Hindlimb muscle (tissue), 1 donor: Measurements from ENCODE around the gene CPZ. TPM values are rescaled to one million over a fixed set of nuclear protein-coding genes. Genes with fewer than 3 reads are reported as not detected.
"Not testable (repeated sequence)": the region's sequence is repeated elsewhere in the genome, so short reads cannot be mapped to it uniquely, and the experiment has no call there.

ENCODE experiments used
- DNase-seq: peaks from one replicate; pipeline ENCODE4 v3.0.0-alpha.2; 2013
- polyA plus RNA-seq: library from polyadenylated mRNA; unstranded; fragments of 120-200 nt; gene quantifications from one replicate; pipeline ENCODE4 v1.2.1, GENCODE V29; 2013; ENCODE audit not compliant: insufficient read length

The CPZ gene
- polyA plus RNA-seq, 1 donor = 6.0 TPM

DNA sequence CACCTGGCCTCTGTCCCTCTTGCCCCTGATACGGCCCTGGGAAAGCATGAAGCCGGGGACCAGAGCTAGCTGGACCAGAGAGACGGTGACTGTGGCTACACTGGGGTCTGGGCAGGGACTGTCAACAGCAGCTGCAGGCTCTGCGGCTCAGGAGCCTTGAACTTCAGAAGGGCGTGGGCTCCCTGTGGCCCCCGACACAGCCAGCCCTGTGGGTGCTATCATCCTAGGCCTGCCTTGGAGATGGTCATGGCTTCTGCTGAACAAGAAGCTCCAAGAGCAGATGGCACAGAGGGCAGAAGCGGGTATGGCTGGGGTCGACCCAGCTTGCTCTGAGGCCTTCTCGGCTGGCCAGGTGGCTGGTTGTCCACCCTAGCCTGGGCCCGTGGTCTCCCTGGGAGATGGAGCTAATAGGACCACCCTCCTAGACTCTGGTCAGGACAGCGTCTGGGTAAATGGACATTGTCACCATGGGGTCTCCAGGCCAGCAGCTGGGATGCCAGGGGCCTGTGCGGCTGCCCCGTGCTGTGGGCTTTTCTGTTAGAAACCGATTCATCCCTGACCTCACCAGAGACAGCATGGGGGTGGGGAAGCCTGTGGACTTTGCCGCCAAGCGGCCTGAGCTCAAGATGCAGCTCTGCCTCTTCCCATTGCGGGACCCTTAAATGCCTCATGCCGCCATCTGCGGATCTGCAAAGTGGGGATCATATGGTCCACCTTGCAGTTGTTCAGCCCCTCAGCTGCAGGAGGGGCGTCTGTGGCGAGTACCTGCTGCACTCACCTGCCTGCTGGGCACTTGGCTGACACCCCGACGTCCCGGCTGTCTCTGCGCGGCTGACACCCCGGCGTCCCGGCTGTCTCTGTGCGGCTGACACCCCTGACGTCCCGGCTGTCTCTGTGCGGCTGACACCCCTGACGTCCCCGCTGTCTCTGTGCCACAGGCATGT, 21.1 kb downstream of the CPZ start:
- DNase-seq = no peak

DNA sequence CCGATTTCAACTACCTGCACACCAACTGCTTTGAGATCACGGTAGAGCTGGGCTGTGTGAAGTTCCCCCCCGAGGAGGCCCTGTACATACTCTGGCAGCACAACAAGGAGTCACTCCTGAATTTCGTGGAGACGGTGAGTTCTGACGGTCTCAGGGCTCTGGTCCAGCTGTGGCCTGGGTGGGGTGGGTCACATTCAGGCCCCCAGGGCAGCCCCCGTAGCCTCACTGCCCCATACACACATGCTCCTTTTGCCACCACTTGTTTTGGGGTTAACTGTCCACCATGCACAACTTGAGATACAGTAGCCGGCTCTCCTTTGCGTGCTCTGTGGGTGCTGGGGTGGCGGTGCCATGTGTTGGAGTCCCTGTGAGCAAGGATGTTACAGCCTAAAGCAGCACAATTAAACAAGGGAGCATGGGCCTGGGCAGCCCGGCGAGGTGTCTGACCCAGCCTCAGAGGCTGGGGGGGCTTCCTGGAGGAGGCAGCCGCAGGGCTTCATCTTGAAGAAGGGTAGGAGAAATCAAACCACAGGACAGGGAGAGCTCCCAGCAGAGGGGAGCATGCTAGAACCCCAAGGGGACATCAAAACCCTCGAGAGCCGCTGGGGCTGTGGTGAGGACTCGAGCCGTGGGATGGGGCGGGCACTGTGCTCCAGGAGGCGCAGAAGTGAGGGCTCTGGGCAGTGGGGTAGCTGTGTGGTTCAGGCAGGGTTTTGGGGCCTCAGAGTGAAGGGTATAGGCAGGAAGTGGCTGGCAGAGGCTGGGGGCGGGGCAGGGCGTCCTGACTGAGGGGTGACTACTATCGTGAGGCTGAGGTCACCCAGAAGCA, 22.0 kb downstream of the CPZ start:
- no peak for DNase-seq

DNA sequence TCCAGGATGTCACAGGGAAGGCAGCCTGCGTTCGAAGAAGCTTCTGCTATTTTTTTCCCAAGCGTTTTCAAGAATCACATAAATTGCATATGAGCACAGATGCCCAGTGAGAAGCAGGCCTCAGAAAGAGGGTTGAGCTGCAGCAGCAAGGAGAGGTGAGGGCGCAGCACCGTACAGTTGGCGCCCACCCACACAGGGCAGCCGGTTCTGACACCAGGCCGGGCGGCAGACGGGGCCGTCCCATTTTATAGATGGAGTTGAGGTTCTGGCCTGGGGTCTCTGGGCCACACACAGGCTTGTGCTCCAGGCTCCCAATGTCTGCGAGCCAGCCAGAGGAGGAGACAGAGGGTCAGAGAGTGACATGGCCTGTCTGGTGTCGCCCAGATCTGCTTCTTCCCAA, 22.8 kb downstream of the CPZ start:
- no peak for DNase-seq

DNA sequence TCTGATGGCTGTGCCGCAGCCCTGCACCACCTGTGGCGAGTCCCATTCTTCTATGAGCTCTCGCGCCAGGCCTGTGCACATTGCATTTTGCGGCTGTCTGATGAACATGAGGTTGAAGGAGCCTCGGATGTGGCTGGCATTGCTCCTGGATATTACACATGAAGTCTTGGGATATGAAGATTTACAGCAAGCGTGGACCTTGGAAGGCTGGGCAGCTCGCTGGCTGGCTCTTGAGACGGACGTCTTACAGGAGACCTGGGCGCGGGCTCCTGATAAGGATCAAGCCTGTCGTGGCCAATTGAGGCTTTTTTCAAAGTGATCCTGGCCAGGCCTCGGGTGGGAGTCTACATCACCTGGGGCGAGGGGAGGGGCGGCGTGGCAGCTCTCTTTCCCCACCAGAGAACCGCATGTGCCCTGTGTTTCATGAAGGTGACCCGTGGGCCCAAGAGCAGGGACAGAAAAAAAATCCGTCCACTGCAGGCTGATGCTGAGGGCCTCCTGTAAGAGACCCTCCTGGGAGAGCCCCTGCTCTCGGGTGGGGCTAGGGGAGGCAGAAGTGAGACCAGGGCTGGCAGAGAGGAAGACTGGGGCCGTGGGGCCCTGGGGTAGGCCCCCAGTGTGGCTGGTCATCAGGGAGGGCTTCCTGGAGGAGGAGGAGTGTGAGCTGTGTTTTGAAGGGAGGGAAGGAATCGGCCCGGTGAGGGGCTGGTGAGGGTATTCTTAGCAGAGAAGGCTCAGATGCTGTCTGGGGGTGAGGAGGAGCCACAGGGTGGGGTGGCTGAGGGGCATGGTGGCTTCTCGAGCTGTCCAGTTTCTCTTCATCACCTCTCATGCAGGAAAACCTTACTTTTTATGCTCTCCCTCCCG, 23.6 kb downstream of the CPZ start:
- DNase-seq = no peak

DNA sequence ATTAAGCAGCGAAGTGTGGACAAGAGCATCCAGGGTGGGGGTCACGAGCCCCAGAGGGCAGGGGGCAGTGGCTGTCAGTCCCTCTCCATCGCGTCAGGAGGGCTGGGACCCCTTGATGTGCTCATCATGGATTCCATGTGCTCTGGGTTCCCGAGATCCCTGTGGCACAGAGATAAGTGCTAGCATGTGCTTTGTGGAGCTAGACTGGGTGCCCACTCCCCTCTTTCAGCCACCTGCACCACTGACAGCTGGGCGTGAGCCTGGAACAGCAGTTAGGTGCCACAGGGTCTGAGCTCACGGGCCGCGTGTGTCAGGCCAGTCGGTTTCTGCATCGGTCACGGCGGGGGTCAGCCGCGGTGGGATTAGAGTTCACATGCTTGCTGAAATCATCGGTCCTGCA, 24.3 kb downstream of the CPZ start:
- no peak for DNase-seq

DNA sequence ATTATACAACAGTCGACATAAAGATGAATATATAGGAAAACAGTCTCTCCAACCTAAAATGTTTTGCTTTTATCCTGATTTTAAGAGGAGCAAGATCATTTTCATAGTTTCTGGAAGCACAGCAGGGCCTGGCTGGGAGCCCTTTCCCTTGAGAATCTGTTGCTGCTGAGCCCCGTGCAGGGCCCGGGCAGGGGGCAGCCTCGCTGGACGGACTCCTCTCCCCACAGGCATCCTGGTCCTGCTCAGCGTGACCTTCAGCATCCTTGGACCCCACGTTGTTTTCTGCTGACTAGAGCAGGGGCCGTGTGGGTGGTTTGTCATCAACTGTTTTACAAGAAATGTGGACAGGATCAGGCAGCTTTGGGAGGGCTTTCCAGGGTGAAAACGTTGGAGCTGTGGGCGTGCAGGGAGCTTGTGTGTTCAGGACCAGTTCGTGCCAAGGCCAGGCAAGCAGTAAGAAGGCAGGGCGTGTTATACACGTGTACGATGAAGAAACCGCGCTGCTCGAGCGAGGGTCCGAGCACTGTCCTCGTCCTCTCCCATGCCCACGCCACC, 25.0 kb downstream of the CPZ start:
- no peak for DNase-seq

DNA sequence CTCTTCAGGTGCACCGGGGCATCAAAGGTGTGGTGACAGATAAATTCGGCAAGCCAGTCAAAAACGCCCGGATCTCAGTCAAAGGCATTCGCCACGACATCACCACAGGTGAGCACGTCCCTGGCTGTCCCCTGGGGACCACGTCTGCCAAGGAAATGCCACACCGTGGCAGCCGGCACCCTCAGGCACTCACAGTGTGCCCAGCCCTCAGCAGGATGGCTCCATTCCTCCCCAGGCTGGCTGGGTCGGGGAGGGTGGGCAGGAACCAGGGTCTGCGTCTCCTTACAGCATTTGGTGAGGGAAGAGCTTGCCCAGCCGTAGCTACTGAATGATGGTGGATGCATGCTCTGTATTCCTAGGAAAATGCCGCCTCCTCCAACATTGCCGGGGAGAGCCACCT, 25.9 kb downstream of the CPZ start:
- DNase-seq = no peak

DNA sequence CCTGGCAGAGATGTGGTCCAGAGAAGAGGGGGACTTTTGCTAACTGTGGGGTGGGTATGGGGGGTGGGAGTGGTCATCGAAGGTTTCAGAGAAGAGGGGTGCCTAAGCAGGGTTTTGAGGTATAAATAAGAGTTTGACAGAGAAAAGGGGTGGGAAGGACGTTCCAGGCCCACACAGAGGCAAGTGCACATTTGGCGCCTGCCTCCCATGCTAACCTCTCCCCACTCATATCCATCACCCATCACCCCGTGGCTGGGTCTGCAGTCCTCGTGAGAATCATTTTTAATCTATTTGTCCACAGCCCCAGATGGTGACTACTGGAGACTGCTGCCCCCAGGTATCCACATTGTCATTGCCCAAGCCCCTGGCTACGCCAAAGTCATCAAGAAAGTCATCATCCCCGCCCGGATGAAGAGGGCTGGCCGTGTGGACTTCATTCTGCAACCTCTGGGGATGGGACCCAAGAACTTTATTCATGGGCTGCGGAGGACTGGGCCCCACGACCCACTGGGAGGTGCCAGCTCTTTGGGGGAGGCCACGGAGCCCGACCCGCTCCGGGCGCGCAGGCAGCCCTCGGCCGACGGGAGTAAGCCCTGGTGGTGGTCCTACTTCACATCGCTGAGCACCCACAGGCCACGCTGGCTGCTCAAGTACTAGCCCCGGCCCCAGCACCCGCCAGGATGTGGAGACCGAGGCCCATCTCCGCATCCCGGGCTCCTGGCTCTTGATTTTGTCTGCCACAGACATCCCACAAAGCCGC, 26.6 kb downstream of the CPZ start:
- no peak for DNase-seq

DNA sequence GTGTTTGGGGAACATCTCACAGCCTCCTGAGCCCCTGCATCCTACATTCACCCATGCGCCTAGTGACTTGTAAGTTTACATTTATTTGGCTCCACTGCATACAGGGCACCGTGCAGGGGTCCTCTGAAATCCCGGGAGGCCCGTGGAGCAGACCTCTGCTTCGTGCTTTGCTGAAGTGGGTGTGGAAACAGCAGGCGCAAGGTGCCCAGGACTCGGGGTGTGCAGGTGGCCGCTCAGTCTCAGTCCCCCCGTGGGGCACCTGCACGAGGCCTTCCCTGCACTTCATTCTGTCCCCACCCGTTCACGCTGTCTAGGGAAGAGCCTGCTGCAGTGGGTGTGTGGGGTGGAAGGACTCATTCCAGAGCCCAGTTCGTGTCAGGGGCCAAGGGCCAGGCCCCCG, 28.6 kb downstream of the CPZ start:
- DNase-seq = not testable (repeated sequence)

DNA sequence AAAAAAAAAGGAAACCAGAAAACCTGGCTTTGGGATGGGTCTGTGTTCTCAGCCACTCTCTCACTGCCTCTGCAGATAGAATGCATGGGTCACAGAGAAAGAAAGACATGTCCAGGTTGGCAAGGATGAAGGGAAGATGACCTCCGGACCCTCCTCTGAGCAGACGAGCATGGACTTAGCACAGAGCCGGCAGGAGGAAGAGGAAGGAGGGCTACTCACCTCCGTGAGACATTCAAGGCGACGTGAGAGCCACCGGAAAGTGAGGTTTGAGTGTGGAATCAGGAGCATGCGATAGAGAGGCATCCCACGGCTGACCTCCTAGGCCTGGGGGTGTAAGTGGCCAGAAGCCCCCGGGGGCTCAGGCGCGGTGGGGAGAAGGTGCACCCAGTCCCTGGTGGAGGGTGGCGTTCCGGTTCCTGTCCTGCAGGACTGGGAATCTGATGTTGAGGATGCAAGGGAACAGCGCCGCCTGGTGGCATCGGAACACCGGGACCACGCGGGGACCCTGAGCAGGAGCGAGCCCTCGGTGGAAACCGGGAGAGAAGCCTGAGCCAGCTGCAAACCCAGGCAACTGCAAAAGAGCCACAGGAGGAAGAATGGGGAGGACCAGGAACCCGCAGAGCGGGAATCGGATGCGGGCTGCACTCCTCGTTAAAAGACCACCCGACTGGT, 32.2 kb downstream of the CPZ start:
- DNase-seq = not testable (repeated sequence)

DNA sequence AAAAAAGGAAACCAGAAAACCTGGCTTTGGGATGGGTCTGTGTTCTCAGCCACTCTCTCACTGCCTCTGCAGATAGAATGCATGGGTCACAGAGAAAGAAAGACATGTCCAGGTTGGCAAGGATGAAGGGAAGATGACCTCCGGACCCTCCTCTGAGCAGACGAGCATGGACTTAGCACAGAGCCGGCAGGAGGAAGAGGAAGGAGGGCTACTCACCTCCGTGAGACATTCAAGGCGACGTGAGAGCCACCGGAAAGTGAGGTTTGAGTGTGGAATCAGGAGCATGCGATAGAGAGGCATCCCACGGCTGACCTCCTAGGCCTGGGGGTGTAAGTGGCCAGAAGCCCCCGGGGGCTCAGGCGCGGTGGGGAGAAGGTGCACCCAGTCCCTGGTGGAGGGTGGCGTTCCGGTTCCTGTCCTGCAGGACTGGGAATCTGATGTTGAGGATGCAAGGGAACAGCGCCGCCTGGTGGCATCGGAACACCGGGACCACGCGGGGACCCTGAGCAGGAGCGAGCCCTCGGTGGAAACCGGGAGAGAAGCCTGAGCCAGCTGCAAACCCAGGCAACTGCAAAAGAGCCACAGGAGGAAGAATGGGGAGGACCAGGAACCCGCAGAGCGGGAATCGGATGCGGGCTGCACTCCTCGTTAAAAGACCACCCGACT, 37.8 kb downstream of the CPZ start:
- not testable (repeated sequence) for DNase-seq

DNA sequence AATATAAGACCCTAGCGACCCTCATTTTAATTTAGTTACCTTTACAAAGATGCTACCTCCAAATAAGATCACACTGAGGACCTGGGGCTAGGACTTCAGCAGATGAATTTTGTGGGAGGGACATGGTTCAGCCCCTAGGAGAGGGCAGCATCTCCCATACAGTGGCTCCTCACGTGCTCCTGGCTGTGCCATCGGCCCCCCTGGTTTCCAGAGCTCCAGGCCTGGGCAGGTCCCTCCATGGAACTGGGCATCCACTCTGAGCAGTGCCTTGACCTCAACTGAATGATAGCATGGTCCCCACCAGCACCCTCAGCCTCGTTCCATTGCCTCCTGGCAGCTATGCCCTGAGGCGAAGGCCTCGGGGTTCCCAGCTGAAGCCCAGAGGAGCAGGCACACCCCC, 39.3 kb downstream of the CPZ start:
- not testable (repeated sequence) for DNase-seq

DNA sequence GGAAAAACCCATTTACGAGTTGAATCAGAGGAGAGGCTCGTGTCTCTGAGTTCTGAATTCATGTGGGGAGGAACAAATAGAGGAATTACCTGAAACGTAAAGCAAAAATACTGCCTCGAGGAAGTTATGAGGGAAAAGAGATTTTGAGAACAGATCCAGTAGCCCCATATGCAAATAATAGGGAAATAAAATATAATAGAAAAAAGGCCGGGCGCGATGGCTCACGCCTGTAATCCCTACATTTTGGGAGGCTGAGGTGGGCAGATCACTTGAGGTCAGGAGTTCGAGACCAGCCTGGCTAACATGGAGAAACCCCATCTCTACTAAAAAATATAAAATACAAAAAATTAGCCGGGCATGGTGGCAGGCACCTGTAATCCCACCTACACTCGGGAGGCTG, 42.2 kb downstream of the CPZ start:
- not testable (repeated sequence) for DNase-seq

DNA sequence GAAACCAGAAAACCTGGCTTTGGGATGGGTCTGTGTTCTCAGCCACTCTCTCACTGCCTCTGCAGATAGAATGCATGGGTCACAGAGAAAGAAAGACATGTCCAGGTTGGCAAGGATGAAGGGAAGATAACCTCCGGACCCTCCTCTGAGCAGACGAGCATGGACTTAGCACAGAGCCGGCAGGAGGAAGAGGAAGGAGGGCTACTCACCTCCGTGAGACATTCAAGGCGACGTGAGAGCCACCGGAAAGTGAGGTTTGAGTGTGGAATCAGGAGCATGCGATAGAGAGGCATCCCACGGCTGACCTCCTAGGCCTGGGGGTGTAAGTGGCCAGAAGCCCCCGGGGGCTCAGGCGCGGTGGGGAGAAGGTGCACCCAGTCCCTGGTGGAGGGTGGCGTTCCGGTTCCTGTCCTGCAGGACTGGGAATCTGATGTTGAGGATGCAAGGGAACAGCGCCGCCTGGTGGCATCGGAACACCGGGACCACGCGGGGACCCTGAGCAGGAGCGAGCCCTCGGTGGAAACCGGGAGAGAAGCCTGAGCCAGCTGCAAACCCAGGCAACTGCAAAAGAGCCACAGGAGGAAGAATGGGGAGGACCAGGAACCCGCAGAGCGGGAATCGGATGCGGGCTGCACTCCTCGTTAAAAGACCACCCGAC, 43.5 kb downstream of the CPZ start:
- not testable (repeated sequence) for DNase-seq

DNA sequence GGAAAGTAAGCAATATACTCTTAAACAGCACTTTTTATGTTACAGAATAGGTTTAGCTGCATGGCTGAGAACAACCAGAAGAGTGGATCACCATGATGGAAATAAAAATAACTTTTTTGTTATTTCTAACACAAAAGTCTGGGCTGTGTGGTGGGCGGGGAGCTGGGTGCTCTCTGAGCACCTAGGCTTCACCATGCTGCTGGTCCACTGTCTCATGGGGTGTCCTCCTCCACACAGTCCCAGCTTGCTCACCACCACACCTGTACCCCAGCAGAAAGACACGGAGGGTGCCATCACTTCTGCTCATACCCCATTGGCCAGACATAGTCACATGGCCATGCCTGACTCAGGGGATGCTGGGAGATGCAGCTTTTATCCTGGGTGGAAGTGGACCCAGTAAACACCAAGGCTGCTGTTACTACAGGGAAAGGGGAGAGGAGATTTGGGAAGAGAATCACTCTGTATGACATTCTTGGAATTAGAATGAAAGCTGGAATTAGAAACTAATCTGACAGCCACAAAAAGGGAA, 45.0 kb downstream of the CPZ start:
- no peak for DNase-seq

DNA sequence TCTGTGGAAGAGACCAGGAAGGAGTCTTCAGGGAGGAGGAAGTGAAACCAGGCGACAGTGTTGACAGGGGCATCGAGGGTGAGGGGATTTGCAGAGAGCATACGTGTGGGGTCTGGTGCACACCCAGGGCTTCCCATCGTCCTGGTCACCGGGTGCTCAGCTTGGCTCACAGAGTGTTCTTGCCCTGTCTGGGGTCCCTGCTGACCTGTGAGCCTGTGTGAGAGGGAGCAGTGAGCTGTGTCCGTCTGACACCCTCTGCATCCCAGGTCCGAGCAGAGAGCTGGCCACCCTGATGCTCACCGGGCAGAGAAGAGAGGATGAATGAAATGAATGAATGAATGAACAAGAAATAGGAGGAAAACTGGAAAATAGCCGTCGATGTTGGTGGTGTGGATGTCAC, 46.5 kb downstream of the CPZ start:
- DNase-seq = no peak

DNA sequence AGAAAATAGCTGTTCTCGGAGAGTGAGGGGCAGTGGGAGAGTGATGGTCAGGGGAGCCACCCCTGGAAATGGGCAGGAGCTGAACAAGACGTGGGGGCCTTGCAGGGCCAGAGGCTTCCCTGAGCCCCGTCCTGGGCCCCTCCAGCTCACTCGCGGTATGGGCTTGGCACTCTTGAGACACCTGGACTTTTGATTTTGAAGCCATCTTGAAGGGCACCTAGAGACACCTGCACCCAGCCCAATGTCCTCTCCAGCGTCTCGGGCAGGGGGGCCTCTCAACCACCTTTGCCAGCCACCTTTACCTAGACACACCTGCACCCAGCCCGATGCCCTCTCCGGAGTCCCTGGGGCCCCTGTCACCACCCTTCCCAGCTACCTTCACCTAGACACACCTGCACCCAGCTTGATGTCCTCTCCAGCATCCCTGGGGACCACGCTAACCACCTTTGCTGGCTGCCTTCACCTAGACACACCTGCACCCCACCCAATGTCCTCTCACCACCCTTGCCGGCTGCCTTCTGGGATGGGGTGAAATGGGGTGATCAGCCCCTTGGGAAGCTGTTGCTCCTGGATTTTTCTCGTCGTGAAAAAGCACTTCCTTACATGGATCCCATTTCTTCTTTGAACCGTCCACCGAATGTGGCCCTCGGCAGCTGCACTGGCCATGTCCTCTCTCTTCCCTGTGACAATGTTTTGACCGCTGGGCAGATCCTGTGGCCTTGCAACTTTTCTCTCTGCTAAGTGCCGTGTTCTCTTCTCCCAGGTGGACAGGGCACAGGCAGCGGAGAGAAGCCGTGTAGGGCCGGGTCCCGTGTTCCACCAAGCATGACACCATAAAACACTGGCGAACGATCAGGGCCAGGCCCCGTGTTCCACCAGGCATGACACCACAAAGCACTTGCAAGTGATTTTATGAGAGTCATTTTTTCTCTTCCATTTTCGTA, 47.5 kb downstream of the CPZ start:
- no peak for DNase-seq

DNA sequence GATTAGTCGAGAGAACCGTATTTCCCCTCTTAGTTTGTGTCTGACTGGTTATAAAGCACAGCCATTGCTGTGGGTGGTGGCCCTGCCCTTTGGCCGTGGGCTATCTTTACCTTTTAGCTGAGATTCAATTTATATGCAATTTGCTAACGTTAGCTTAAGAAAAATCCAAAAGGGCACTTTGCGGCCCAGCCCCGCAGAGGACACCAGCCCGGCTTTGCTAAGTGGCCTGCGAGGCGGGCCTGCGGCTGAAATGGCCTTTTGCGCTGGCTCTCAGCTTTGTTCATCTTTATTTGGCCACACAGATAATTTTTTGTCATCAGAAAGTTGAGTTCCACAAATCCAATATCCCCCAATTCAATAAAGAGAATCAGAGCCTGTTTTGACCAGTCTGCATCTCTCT, 48.3 kb downstream of the CPZ start:
- DNase-seq = no peak
